ENCODE measurements around the gene NAT10.

Gene NAT10

DNA sequence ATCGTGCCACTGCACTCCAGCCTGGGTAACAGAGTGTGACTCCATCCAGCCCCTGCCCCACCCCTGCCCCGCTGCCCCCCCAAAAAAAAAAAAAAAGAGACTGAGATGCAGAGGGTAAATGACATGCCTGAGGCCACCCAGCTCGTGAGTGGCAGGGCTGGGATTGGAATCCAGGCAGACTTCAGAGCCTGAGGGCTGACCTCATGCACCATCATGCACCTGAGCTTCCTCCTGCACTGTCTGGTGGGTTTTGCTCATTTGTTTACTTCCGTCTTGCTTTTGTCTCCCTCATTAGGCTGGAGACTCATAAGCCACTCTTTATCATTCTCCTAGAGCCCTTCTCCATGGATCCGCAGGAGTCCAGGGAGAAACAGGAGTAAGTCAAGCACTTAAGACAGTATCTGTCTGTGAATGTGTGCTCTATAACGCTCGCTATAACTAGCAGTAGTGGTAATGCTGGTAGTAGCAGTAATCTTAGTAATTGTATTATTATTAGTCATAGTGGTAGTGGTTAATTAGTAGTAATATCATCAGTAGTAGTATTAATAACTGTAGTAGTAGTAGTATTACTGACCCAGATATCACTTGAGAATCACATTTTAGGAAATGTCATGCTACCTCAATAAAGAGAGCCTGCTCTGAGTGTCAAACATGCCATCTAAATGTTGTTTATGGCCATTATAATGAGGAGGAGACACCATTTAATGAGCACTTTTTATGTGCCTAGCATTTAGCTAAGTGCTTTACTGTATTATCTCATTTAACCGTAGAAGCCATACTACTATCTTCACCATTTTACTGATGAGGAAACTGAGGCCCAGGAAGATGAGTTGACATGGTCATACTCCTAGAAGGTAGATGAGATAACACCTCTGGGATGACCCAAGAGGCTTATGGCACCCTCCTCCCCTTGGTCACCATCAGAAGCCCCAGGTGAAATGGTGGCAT is 85.0 kb downstream of the NAT10 start:
- no peak for DNase-seq (ENCODE audit: low spot score)
- TF ChIP-seq, protein P1, sequence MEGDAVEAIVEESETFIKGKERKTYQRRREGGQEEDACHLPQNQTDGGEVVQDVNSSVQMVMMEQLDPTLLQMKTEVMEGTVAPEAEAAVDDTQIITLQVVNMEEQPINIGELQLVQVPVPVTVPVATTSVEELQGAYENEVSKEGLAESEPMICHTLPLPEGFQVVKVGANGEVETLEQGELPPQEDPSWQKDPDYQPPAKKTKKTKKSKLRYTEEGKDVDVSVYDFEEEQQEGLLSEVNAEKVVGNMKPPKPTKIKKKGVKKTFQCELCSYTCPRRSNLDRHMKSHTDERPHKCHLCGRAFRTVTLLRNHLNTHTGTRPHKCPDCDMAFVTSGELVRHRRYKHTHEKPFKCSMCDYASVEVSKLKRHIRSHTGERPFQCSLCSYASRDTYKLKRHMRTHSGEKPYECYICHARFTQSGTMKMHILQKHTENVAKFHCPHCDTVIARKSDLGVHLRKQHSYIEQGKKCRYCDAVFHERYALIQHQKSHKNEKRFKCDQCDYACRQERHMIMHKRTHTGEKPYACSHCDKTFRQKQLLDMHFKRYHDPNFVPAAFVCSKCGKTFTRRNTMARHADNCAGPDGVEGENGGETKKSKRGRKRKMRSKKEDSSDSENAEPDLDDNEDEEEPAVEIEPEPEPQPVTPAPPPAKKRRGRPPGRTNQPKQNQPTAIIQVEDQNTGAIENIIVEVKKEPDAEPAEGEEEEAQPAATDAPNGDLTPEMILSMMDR (IDR thresholded peaks at IDR 0.05; ENCODE audit: extremely low read depth, insufficient read depth, missing control alignments), result no peak
- in situ Hi-C loops (cut with MboI; ENCODE audit: low pct_unique_long_range_greater_than_20kb, low sequenced_read_pairs, unreplicated experiment), result loop anchor here (25.0 kb wide), 1 partner anchor 272 kb away; no protein-coding TSS in a partner anchor

DNA sequence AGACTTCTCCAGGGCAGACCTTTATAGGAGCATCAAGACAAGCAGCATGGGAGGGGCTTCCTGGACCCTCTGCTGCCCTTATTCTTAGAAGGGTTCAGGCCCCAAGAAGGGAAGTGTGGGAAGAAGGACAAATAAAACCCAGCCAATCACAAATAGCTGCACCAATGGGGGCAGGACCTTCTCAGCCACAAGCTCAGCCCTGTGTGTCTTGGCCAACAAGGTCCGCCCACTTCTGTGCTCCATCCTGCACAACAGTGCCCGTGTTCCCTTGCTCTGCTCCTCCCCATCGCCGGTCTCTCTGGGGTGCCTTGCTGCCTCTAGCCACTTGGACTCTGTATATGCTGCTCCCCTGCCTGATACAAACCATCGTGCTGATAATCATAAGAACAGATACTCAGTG is 86.1 kb downstream of the NAT10 start:
- TF ChIP-seq, protein P1 (IDR thresholded peaks at IDR 0.05; ENCODE audit: extremely low read depth, insufficient read depth, missing control alignments), result no peak
- in situ Hi-C loops (cut with MboI; ENCODE audit: low pct_unique_long_range_greater_than_20kb, low sequenced_read_pairs, unreplicated experiment), result loop anchor here (25.0 kb wide), 1 partner anchor 271 kb away; no protein-coding TSS in a partner anchor
- DNase-seq (ENCODE audit: low spot score), result no peak

DNA sequence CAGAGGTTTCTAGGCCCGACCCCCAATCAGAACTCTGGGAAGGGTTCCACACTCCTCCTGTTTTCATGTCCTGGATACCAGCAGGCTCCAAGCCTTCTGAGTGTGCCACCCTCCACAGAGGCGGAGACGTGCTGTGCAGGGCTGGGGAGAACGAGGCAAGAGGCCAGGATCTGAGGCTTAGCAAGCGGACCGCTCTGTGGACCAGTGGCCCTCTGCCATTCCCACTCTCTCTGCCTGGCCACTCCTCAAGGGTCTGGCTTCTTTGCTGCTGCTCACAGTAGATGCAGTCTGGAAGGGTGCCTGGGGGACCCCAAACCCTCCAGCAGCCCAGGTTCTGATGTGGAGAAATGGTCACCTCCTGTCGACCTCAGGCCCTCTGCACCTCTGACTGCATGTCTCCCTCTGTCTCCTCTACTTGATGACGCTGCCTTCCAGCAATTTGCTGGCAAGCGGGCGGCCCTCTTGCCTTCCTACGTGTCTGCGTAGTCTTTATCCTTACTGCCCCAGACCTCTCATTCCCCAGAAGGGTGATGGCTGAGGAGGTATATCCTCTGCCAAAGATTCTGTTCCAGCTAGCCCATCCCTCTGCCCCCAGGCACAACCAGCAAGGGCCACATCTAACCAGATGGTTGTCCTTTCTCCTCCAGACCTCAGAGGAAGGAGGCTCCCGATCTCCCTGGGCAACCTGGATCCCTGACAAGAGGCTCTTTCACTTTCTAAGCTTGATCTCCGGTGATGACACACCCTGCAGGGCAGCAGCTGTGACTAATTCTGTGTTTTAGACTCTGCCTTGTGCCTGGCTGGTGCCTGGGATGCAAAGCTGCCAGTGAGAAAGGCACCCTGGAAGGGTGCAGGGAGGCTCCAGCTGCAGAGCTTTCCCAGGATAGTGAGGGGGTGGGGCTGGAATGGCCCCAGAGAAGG is 87.3 kb downstream of the NAT10 start:
- TF ChIP-seq, protein P1 (IDR thresholded peaks at IDR 0.05; ENCODE audit: extremely low read depth, insufficient read depth, missing control alignments), result no peak
- in situ Hi-C loops (cut with MboI; ENCODE audit: low pct_unique_long_range_greater_than_20kb, low sequenced_read_pairs, unreplicated experiment), result loop anchor here (25.0 kb wide), 1 partner anchor 270 kb away; no protein-coding TSS in a partner anchor

DNA sequence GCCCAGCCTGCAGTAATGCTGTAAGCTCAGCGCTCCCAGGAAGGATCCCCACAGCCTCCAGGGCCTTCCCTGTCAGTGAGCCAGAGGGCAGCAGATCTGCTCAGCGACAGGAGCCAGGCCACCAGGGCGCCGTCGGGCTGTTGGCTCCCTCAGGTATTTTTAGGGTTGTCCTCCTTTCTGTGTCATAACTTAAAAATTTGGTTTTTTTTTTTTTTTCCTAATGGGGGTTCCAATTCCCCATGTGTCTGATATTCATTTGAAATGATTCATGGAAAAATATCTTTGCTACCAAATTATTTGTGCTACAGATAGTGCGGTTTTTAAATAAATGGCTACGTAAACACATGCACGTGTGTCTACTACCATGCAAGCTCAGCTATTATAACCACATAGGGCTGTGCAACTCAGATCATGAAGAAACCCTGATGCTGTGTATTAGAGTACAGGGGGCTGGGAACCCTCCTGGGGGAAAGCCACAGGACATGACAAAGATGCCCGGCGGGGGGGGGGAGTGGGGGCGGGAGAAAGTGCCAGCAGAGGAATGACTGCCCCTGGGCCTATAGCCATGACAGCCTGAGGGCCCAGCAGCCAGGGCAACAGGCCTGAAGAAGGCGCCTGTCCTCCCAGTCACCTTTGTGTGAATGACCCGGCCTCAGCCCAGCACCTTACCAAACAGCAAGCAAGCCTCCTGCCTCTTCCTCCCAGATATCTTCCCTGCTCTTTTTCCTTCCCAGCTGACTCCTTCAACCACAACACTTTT is 89.3 kb downstream of the NAT10 start:
- in situ Hi-C loops (cut with MboI; ENCODE audit: low pct_unique_long_range_greater_than_20kb, low sequenced_read_pairs, unreplicated experiment), result loop anchor here (25.0 kb wide), 1 partner anchor 268 kb away; no protein-coding TSS in a partner anchor
- DNase-seq (ENCODE audit: low spot score), result no peak
- TF ChIP-seq, protein P1 (IDR thresholded peaks at IDR 0.05; ENCODE audit: extremely low read depth, insufficient read depth, missing control alignments), result no peak

More for the DNA sequence above, 87.3 kb downstream of the NAT10 start:
- no peak for DNase-seq (ENCODE audit: low spot score)

Data from GM13977 (cell line).